Stimulated activated CD4-positive, alpha-beta T cell treated with anti-CD3 and anti-CD28 coated beads, Interleukin-4, amount 100 ng/mL, for 1 hour (primary cell): Measurements from ENCODE around the gene PFKM.
"Not testable (repeated sequence)": the region's sequence is repeated elsewhere in the genome, so short reads cannot be mapped to it uniquely, and the experiment has no call there.

ENCODE experiments used
- DNase-seq: peaks from one replicate; pipeline ENCODE4 v3.0.0-alpha.2; 2020

The PFKM gene

DNA sequence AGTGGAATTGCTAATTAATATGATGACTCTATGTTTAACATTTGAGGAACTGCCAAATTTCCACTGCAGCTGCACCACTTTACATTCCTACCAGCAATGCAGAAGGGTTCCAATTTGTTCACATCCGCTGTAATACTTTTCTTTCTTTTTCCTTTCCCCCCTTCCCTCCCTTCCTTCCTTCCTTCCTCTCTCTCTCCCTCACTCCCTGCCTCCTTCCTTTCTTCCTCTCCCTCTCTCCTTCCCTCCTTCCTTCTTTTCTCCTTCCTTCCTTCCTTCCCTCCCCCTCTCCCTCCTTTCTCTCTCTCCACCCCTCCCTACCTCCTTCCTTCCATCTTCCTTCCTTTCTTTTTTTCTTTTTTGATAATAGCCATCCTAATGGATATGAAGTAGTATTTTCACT, 3.2 kb upstream of the PFKM start:
- DNase-seq: no peak

DNA sequence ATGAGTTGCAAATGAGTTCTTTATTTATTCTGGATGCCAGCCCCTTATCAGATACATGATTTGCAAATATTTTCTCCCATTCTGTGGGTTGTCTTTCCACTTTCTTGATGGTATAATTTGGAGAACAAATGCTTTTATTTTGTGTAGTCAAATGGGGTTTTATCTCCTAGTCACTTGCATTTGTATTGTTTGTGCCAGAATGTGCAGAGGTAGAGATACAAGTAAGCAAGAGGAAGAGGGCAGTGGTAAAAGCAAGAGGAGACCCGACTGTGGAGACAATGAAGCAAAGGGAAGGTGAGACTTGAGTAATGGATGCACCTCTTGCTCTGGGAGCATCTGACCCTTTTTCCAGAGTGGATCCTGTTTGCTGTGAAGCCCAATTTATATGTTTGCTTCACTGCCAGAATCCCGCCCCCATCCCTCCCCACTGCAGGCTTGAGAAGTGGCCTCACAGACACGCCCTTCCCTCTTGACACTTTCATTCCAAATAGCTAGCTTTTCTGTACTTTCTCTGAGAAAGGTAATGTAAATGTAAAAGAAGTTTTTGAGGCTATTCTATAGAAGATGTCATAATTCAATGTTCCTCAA, 786 bp upstream of the PFKM start:
- no peak for DNase-seq

DNA sequence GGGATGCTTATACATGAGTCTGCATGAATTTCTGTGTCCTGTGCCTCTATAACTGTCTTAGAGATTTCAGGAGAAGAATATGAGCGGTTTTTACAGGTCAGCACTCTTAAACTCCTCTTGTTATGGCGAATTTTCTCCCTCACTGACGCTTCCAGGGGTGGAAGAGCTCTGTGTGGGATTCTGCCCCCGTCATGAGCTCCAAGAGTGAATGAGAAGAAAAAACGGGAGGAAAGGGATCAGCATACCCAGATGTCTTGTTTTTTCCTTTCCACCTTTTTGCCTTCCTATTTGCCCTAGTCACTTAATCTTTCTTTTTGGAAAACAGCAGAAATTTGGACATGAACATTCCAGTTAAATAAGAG, 651 bp downstream of the PFKM start:
- no peak for DNase-seq

DNA sequence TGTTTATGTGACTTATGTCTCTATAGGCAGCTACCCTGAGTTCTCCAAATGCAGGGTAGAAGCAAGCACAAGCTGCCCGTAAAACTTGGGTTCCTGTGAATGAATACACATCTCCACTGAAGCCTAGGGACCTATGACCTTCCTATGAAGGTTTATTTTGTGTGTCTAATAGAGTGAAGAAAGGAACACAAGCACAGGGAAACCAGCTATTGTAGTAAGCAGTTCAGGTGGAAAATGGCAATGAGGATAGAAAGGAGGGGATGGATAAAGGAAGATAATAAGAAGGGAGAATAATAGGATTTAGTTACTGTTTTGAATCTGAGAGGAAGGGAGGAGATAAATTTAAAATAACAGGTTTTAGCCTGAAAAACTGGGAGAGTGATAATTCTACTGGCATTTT, 2.4 kb downstream of the PFKM start:
- no peak for DNase-seq

DNA sequence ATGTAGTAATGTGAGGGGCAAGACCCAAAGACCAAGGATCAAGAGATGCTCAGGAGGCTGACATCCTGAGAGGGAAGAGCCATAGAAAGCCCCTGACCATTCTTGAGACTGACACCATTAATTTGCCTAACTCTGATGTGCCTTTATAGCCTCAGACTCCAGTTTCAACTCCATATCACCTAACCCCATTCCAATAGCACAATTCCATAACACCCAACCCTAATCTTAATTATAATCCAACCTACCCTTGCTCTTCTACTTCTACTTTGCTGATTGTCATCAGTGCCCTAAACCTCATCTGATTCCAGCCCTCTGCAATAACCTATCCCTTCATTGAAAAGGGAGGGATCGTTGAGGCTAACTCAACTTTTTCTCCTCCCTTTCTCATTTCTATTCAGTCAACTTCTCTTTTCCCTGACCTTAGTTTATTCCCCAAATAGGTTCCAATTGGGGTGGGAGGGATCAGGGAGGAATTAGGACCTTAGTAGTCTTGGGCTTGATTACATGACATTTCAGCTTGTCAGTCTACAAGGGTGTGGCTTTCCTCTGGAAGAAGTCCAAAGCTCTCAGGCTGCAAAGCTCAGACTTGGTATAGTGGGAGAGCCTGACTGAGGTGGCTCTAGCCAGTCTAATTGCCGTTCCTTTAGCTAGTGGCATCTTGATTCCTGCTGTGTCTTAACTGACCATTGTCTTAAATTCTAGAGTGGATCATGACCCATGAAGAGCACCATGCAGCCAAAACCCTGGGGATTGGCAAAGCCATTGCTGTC, 3.1 kb downstream of the PFKM start:
- no peak for DNase-seq

DNA sequence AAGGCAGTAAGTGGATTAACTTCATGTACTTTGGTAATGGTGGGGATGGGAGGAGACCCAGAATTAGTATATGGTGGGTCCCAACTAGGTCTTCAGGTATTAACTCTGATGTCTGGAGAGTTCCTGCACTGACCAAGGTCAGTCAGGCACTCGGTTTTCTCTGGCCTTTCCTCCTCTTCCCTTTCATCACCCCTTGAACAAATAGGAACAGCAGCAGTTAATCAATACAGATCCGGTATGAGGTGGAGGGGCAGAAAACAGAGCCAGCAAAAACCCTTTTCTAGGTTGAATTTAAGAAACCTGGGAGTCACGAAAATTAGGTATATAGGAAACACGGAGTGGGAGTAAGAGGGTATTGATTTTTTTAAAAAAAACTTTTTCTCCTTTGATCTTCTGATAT, 4.0 kb downstream of the PFKM start:
- no peak for DNase-seq

DNA sequence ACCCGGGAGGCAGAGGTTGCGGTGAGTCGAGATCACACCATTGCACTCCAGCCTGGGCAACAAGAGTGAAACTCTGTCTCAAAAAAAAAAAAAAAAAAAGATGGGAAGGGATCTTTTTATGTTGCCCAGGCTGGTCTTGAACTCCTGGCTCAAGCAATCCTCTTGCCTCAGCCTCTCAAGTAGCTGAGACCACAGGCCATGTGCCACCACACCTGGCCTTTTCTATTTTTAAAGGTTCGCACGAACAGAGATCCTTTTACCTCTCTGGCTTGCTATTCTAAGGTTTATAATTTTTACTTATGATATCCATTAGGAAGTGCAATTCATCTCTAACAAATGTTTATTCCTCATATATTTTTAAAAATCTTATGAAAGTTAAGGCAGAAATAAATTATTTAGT, 6.4 kb downstream of the PFKM start:
- not testable (repeated sequence) for DNase-seq

DNA sequence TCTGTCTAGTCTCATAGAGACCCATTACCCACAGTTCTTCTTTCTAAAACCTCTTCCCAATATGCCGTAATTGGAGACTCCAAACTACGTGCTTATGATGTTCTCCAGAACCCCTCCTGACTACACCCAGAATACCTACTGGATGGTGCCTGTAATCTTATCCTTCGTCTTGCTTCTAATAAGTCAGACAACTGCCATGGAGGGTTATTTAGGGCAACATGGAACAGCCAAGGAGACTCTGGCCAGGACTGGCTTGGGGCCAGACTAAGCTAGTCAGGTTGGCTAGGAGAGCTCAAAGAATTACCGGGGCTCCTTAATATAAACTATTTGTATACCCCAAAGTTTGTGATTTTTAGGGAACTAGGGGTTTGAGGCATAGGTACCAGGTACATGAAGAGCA, 6.8 kb downstream of the PFKM start:
- DNase-seq: no peak

DNA sequence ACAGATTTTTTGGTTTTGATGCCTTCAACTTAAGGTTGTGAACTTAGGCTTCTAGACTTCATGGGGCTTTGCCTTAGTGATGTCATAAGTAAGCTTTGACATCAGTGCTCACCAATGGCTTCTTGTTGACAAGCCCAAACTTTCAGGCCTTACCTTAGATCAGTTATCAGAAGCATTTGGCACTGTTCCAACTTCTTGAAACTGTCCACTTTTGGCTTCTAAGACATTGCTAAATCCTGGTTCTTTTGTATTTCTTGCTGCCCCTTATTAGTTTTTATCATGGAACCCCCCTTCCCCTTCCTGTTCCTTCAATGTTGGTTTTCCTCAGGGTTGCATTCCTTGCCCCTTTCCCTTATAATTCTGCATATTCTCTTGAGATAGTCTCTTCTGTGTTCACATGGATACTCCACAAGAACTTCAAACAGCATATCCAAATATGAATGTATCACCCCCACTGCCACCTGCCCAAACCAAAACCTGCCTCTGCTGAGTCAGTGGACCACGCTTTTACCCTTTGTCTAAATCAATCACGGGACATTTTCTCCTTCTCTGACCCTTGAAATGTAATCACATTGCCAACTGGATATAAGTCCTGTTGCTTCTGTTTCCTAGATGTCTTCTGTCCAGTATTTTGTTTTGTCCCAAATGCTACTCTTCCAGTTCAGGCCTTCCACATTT, 7.9 kb downstream of the PFKM start:
- DNase-seq: no peak

DNA sequence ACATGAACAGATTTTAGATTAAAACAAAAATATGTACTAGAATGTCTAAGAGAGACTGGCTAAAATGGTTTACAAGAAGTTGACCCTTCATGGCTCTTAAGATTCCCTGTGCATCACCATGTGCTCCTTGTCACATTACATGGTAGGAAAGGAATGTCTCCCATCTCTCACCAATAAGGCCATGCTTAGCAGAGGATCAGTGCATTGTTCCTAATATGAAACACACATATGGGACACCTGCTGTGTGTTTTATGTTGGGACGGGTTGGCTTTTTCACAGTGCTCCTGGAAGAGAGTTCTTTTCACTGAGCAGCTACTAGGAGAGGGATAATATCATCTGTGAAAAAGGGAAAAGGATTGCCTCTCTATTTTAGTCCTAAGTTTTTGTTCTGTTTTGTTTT, 9.6 kb downstream of the PFKM start:
- no peak for DNase-seq

DNA sequence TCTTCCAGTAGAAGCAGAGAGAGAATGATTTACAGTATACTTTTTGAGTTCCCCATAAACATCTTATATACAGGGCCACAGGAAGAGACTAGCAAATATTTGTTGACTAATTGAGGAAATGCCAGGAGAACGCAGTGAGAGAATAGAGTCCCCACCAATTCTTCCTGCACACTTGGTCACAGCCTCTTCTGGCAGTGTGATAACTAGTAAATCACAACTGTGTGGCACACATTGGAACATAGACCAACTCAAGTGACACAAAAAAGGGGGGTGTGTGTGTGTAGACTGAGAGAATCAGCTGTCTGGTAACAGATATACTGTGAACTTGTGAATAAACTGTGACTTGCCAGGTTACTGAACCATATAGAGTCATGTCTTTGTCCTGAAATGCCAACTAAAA, 10.2 kb downstream of the PFKM start:
- DNase-seq: no peak

DNA sequence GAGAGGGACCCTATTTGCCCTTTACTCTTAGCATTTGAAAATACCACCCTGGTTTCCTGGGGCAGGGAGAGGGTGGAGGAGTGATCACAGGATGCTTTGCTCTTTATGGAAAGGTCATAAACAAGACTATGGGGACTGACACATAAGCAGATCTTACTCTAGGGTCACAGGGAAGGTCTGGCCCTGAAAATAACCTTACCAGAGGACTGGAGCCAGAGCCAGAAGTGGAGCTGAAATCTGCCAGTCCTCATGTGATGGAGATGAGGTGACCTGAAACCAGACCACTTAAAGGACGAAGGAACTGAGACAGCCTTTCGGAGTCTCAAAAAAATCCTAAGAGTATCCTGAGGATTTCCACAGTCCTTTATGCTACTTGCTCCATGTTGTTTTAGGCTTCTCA, 12.4 kb downstream of the PFKM start:
- no peak for DNase-seq

DNA sequence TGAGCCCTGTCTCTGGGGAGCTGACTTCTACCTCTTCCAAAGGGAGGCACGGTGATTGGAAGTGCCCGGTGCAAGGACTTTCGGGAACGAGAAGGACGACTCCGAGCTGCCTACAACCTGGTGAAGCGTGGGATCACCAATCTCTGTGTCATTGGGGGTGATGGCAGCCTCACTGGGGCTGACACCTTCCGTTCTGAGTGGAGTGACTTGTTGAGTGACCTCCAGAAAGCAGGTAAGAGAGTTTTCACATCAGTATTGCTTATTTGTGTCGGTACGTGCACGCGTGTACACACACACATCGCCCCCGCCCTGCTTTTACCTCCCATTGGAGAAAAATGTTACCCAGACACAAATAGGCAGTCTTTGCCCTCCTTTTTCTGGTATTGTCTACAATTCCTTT, 13.7 kb downstream of the PFKM start:
- no peak for DNase-seq

DNA sequence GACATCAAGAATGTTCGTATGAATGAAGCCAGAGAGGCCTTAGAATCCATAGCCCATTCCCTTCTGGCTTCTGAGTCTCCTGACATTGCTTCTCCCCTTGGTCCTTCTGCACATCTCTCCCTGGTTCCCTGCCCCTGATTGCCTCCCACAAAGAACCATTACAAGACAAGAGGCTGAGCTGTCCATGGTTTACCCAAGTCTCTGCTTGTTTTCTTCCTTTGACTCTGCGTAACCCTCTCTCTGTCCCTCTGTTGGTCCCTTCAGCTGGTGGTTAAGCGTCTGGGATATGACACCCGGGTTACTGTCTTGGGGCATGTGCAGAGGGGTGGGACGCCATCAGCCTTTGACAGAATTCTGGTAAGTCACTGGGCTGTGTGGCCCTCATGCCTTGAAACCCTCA, 15.9 kb downstream of the PFKM start:
- DNase-seq: no peak

DNA sequence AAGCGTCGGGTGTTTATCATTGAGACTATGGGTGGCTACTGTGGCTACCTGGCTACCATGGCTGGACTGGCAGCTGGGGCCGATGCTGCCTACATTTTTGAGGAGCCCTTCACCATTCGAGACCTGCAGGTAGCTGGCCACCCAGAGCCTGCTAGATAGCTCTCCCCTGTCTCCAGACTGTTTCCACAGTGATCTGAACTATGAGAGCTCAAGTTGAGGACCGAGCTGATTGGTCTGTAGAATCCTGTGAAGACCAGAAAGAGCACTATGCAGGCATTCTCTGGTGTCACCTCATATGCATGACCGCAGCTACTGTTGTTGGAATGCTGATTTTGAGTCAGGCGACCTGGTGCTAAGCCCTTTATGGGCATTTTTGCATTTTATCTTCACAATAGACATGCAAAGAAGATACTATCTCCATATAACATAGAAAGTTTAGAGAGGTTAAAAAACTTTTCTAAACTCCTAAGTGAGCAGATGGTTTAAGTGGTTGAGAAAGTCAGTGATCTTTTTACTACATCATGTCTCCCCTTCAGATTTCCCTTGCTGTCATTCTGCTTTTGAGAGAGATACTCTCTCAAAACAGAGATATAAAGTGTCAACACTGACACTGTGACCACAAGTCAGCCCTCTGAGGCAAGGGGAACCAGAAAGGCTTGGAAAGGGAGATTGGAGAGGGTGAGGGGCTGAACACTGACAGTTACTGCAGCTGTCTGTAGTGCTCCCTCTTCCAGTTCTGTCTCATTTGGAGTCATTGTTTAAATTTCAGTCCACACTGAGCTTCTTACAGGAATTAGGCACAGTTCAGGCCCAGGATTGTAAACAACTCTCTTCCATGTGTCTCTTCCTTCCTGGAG, 23.9 kb downstream of the PFKM start:
- no peak for DNase-seq

DNA sequence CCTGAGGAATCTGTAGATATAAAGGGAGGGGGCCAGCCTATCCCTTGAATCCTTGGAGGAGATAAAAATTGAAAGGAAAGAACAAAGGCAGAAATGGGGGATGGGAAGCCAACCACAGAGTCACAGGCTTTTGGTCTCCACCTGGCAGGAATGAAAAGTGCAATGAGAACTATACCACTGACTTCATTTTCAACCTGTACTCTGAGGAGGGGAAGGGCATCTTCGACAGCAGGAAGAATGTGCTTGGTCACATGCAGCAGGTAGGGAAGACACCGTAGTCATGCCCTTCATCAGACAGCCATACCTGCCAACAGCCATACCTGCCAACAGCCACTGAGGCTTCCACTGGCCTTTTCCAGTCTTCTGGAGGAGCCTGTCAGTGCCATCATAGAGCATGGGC, 24.7 kb downstream of the PFKM start:
- DNase-seq: no peak

DNA sequence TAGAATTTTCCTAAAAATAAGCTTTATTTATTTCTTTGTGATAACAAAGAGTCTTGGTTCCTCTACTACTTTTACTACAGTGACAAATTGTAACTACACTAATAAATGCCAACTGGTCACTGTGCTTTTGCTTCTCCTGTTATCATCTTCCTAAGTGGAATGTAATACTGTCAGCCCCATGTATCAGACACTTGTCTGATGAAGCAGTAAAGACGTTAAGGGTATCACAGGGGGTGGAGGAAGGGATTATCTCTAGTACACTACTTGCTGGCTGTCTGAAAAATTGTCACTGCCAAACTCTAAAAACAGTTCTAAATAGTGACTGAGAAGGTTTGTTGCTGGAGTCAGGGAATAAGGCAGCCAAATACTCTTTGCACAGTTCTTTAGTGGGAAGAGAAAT, 26.8 kb downstream of the PFKM start:
- DNase-seq: no peak

DNA sequence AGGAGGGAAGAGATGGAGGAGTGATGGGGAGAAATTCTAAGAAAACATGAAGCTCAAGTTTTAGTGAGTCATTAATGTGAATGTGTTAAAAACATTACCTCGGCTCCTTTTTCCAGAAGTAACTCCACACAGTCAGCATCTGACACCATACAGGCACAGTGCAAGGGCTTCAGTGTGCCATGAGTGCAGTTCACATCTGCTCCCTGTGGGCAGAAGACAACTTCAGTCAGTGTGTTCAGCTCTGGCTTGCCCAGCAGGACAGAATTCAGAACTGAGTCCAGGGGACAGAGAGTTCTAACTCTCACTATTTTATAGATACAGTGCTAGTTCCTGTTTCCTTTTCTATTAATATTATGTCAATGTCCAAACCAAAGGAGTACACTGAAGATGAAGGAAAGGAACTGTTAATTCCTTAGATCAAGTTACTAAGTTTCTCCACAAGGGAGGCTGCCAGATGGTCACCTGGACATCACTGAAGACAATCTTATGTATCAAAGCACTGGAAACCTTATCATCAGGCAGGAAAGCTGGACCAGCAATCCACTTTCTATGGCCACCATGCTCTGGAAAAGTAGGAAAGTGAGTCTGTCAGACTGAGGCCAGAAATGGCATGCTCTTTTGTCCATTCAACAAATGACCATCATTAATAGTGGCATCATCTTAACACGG, 32.1 kb downstream of the PFKM start:
- no peak for DNase-seq

DNA sequence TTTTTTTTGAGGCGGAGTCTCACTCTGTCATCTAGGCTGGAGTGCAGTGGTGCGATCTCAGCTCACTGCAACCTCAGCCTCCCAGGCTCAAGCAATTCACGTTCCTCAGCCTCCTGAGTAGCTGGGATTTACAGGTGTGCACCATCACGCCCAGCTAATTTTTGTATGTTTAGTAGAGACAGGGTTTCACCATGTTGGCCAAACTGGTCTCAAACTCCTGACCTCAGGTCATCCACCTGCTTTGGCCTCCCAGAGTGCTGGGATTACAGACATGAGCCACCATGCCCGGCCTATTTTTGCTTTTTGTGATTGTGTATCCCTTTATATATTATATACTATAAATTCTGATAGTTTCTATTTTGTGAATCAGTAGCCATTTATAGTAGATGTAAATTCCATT, 36.6 kb downstream of the PFKM start:
- DNase-seq: not testable (repeated sequence)

DNA sequence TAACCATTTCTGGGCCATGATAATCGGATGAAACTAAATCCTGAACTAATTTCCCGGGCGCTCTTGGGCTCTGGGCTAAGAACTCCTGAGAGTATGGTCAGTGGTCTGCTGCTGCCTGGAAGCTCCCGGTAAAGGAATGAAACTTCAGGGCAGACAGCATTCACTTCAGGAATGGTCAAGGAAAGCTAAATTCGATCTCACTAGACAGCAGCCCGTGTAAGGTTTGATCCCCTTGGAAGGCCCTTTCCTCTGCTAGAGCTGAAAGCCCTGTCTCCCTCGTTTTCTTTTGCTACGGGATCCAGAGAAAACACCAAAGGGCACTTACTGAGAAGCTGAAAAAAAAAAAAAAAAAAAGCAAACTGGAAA, 37.5 kb downstream of the PFKM start:
- no peak for DNase-seq

DNA sequence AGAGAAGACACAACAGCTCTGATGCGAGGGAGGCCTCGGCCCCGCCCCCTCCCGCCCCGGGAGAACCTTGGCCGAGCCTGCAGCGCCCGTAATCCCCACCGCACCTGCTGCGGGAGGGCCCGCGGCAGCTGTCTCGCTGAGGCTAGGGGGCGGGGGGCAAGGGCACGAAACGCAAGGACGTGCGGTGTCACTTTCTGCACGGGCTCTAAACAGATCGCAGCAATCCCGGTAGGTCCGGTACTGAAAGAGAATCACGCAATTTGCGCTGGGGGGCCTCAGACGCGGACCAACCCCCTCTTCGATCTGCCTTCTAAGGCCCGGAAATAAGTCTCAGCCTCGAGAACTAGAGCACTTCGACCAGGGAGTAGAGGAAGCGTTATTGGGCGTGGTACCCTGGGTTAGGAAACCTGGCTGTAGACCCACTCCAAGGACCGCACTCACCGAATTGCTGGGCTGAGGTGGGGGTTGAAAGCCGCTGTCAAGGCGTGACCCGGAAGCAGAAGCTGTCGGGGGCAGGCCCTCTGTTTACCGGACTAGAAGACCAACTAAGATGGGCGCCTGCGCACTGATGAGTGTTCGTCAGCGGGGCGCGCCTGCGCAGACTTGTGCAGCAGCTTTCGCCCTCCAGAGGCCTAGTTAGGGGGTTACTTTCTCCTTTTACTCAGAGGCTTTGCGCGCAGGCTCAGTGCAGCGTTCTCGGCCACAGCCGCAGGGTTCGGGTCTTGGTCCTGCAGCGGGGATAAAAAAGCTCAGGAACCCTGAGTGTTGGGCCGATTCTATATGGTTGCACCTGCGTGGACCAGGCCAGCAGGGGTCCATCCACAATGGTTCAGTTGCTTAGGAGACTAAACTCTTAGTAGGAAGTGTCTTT, 38.1 kb downstream of the PFKM start, which contains the start of gene ASB8:
ASB8 (minus strand) TSS at position 498 of the 871 bp plus-strand sequence. CDS start 4,019 bp downstream, outside the sequence.
- DNase-seq: peak; percentile 99

DNA sequence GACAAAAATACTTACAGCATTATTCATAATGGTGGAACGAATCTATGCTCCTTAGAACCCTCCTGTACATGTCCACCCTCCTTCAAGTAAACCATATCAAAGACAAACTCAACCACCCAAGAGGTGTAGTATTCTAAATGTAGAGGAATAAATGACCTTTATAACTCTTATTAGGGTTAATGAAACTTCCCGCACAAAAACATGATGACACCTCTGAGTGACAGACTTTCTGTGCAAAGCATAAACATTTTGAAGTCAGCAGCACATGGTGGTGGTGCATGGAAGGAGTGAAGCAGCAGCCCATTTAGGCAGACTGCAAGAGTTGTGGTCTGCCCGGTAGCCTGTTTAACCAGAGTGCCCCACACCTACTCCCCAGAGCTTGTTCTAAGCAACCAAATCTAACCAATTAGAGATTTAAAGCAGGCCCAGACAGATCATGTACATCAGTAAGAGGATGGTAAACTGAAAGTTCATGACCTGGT, 38.8 kb downstream of the PFKM start:
- DNase-seq: no peak
